HG03558 (cell line): ENCODE data around the gene GLCE.

Experiments used
- ATAC-seq: cut with Tn5 transposase; IDR thresholded peaks from one replicate; pipeline ENCODE4 v1.9.1; 2021; ENCODE audit warnings: moderate number of reproducible peaks; ENCODE audit not compliant: unreplicated experiment; ENCODE audit errors: extremely low read depth

GLCE gene

DNA sequence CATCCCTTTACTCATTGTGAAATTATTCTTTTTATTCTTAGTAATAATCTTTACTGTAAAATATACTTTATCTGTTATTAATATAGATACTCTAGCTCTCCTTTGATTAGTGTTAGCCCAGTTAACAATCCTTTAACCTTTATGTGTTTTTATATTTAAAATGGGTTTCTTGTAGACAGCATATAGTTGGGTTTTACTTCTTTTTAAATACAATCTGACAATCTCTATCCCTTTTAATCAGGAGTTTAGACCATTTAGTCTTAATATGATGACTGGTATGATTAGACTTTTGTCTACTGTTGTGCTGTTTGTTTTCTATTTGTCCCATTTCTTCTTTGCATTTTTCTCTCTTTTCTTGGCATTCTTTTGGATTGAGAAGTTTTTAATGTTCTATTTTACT is 30.1 kb downstream of the GLCE start:
- ATAC-seq = no peak

DNA sequence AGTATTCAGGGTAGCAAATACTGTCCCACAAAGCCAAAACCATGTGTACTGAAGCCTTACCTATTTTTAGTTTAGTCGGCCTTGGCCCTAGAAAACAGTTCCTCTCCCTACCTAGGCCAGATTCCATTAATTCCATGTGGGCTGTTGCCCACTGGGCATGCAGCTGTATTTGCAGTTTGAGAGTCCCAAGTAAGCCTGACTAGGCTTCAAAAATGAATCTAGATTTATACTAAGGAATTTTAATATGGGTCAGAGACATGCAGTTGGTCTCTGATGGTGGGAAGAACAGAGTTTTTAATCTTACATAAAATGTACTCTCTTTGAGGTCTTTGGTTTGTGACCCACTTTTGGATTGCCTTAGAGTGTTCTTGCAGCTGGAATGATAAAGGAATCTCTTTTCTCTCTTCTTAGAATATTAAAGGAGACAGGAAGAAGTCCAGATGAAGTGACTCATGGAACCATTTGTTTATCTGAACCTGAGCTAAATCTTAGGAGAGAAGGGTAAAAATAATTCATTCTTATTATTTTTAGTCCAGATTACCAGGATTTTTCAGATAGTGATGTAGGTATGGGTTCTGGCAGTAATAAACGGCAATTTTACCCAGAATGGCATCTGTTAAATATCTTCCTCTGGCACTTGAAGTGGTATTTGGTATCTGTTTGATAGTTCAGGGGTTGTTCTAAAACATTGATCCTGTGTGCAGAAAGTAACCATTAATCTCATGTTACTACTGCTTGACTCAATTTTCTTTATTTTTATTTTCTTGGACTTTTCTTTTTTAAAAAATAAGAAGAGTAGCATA is 33.8 kb downstream of the GLCE start:
- ATAC-seq = no peak

GRCh38 chr15:69194854-69195253 is 34.4 kb downstream of the GLCE start:
- ATAC-seq = no peak

- ATAC-seq = no peak
Measured at GRCh38 chr15:69200832-69201745, 40.7 kb downstream of the GLCE start.

DNA sequence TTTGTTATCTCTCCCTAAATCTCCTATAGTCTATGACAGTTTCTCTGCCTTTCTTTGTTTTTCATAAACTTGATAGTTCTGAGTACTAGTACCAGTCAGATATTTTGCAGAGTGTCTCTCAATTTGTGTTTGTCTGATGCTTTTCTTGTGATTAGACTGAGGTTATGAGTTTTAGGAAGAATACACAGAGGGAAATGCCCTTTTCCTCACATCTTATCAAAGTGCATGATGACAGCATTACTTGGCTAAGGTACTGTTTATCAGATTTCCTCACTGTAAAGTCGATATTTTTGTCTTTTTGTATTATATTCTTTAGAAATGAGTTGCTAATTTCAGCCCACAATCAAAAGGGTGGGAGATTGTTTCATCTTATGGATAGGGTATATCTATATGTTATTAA is 45.6 kb downstream of the GLCE start:
- no peak for ATAC-seq

- no peak for ATAC-seq
Measured at GRCh38 chr15:69209661-69210060, 49.2 kb downstream of the GLCE start.

- no peak for ATAC-seq
Measured at GRCh38 chr15:69210574-69210973, 50.1 kb downstream of the GLCE start.

- ATAC-seq = no peak
Measured at GRCh38 chr15:69213786-69214185, 53.4 kb downstream of the GLCE start.

- no peak for ATAC-seq
Measured at GRCh38 chr15:69215314-69216035, 55.0 kb downstream of the GLCE start.

- ATAC-seq = no peak
Measured at GRCh38 chr15:69217381-69217780, 56.9 kb downstream of the GLCE start.

- ATAC-seq = no peak
Measured at GRCh38 chr15:69219690-69220089, 59.3 kb downstream of the GLCE start.

DNA sequence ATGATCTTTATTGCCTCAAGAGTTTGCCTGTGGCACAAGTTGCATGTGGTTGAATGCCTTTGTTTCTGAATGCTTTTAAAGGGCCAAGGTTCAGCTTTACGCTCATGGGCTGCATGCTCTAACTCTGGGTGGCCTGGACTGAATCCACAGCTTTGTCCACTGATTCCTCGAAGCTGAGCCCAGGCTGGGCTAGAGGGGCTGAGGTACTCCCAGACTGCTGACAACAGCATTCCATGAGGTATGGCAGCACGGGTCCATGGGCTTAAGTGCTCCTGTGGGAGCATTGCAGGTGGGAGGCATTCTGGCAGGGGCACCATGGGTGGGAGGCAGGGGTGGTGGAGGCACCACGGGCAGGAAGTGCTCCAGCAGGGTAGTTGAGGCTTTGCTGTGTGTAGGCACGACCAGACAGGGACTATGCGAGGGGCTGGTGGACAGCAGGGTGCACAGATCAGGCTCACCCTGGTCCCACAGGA is 61.6 kb downstream of the GLCE start:
- ATAC-seq = no peak

DNA sequence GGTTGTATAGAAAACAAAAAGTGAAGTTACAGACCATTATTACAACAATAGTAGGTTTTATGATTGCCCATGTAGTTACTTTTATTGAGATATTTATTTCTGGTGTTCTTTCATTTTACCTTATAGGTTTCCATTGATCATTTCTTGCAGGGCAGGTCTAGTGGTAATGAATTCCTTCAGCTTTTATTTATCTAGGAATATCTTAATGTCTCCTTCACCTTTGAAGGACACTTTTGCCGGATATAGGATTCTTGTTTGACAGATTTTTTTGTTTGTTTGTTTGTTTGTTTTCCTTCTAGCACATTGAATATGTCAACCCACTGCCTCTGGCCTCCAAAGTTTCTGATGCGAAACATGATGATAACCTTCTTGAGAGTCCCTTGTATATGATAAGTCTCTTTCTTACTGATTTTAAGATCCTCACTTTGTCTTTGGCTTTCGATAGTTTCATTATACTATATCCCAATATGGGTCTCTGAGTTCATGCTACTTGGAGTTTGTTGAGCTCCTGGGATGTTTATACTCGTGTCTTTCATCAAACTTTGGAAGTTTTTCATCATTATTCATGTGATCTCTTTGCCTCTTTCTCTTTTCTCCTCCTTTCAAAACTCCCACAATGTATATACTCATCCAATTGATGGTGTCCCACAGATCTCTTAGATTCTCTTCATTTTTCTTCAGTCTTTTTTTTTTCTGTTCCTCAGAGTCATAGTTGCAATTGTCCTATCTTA is 62.8 kb downstream of the GLCE start:
- no peak for ATAC-seq

DNA sequence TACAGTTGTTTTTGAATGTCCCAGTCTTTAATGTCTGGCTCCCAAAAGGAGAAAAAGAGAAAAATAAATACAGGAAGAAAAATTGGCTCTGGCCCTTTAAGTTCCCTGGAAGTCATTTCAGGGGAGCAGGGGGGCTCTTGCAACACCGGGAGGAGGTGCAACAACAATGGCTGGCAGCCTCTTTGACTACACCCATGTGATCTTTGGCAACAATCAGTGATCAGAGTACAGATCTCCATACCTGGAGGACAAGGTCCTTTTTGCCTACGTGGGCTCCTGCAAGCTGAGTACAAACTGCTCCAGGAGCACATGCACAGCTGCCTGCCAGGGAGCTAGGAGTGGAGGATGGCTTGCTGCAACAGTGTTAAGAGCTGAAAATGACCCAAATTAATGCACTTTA is 63.9 kb downstream of the GLCE start:
- no peak for ATAC-seq

DNA sequence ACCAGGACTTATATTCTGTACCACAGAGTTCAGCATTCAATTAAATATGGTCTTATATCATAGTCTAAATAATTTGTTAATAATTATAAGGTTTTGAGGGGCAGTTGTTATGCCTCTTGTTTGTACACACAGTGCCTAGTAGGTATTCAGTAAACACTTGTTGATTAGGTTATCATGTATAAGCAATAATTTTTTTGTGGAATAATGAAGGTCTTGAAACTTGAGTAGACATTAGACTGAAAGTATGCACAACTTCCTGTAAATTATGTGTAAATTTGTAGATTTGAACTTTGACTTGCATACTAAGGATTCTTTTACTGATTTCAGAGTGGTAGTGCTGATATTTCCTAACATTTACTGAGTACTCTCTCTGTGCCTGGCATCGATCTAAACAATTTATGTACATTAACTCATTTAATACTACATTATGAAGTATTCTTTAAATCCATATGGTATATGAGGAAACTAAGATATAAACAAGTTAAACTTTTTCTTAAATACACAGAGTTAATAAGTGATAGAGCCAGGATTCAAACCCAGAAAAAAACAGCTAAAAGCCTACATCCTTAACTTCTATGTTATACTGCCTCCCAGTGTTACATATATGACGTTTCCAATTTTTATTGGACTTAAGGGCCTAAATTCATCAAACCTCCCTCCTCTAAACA is 65.1 kb downstream of the GLCE start:
- ATAC-seq = no peak

GRCh38 chr15:69226023-69226355 is 65.6 kb downstream of the GLCE start:
- no peak for ATAC-seq

GRCh38 chr15:69232144-69232543 is 71.7 kb downstream of the GLCE start:
- no peak for ATAC-seq

- no peak for ATAC-seq
Measured at GRCh38 chr15:69232765-69233164, 72.3 kb downstream of the GLCE start.

DNA sequence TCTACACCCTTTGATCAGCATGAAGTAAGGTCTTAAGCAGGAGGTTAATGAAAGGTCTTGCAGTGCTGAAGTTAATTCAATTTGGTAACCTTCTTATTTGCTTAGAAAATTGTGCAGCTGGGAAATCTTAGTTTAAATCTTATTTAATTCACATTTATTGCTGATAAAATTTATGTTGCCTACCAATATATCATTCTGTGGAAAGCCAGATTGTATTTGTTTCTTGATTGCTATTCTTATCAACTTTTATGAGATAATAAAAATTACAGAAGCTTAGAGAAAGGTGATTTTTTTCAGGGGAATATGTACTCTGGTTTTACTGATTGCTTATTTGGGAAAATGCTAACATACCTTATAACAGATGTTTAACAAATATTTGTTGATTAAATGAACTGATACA is 74.2 kb downstream of the GLCE start:
- ATAC-seq = no peak

DNA sequence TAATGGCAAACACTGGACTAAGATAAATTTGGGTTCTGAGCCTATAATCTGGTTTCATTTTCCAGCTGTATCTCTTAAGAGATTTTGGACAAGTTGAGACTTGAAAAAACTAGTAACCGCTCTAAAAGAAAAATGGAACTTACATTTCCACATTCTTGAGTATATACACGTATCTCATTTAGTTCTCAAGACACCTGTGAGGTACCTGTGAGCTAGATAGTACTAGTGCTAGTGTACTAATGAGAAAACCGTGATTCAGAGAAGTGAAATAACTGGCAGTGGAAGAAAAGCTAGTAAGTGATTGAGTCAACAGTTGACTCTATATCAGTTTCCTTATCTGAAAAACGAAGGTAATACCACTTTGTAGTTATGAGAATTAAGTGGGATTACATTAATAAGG is 76.1 kb downstream of the GLCE start:
- no peak for ATAC-seq
